Activated CD4-positive, alpha-beta T cell treated with anti-CD3 and anti-CD28 coated beads, Interleukin-2, amount 50 U/mL, for 48 hours (primary cell): ENCODE measurements around the gene SOS1.
"Not testable (repeated sequence)": the region's sequence is repeated elsewhere in the genome, so short reads cannot be mapped to it uniquely, and the experiment has no call there.

Experiments
- DNase-seq, 2 experiments: peaks; one replicate each; pipeline ENCODE4 v3.0.0-alpha.2; 2020

SOS1 gene

DNA sequence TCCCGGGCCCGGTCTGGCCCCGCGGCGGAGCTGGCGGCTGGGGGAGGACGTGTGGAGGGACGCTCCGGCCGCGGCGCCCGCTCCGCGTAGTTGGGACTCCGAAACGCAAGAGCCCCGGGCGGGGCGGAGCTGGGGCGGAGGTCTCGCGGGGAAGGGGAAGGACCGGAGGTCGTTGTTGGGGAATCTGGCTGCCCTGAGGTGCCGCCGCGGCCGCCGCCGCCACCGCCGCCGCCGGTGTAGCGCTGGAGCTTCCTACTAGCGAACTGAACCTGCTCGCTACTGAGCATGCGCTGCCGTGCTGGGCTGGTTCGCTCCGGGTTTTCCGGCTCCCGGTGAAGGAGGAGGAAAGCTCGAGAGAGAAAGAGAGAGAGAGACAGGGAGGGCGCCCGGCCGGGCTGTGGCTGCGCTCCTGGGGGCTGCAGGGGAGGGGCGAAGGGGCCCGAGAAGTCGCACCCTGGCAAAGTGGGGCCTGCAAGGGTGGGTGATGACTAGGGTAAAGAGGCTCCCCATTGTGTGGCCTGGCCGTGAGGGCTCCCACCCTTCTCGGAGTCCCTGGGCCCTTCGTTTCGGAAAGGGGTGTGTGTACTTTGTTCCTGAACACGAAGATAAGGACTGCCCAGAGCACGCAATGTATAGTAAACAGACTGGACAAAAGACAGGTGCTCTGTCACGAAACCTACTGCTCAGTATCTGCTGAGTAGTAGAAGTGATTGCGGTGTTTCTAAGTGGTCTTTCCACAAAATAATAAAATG, at the start of gene SOS1:
SOS1 (minus strand) TSS at position 281 of the 752 bp plus-strand sequence. CDS start 629 bp downstream, outside the sequence.
- peak; percentile 95 to 96 for DNase-seq

DNA sequence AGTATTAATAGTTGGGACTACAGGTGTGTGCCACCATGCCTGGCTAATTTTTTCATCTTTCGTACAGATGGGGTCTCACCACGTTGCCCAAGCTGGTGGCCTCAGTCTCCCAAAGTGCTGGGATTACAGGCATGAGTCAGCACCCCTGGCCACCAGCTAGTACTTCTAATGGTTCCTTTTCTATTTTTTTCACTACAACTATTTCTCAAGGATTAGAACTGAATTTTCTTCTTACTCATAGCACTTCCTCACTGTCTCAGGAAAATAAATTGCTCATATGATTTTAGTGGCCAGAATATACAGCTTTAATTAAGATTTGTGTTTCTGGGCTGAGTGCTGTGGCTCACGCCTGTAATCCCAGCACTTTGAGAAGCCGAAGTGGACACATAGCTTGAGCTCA, 43.2 kb upstream of the SOS1 start:
- DNase-seq, result no peak

DNA sequence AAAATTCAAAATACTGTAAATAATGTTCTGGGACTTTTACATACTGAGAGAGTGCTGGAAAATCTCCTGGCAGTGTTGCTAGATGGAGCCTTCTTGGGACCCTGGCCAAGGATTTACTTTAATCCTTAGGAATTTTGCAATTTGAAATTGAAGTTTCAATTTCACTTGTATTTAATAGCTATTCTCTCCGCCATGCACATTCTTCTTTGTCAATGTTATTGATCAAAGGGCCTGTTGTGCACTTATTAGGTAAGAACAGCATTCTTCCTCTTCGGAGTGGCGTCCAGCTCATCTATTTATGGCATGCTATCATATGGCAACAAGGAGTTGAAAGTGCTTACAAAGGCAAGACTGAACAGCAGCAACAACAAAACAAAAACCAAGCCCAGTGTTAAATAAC, 40.1 kb upstream of the SOS1 start:
- no peak for DNase-seq

DNA sequence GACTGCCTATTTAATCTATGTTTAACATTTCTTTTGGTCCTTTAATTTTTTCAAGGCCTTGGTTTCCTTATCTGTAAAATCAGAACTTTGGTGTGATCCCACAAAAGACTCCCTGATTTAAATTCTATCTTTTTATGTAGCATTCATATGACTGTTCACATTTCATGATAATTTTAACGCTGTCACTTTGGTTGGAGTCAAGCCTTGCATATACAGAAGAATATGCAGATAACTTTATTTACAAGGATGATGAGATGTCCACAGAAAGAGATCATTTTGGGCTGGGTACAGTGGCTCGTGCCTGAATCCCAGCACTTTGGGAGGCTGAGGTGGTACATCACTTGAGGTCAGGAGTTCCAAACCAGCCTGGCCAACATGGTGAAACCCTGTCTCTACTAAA, 38.4 kb upstream of the SOS1 start:
- DNase-seq, result no peak

DNA sequence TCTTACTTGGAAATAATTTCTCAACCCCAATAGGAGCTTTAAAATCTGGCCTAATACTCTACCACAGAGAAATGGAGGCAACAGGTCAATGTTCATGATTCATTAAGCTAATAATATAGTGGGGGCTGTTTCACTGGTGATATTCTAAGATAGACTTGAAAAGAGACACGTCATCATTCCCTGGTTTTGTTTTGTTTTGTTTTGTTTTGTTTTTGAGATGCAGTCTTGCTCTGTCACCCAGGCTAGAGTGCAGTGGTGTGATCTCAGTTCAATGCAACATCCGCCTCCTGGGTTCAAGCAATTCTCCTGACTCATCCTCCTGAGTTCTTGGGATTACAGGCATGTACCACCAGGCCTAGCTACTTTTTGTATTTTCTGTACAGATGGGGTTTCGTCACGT, 37.5 kb upstream of the SOS1 start:
- no peak for DNase-seq

DNA sequence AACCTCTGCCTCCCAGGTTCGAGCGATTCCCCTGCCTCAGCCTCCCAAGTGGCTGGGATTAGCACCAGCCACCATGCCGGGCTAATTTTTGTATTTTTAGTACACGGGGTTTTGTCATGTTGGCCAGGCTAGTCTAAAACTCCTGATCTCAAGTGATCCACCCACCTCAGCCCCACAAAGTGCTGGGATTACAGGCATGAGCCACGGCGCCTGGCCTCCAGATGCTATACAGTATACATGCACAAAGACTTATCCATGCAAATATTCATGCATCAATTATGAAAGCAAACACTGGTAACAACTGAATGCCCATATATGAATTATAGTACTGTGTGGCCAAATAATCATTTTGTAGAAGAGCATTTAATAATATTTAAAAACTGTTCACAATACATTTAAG, 36.0 kb upstream of the SOS1 start:
- DNase-seq, result no peak

DNA sequence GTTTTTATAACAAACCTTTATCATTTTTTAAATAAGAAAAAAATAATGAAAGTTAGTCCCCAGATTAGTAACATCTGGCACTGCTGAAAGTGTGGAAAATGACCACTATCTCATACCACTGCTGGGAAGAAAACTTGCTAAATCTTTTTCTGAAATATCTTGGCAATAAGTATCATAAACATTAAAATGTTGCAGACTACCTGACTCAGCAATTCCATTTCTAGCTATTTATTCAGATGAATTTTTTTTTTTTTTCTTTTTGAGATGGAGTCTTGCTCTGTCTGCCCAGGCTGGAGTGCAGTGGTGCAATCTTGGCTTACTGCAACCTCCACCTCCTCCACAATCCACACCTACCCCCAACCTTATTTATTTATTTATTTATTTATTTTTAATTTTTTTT, 35.3 kb upstream of the SOS1 start:
- DNase-seq, result no peak

DNA sequence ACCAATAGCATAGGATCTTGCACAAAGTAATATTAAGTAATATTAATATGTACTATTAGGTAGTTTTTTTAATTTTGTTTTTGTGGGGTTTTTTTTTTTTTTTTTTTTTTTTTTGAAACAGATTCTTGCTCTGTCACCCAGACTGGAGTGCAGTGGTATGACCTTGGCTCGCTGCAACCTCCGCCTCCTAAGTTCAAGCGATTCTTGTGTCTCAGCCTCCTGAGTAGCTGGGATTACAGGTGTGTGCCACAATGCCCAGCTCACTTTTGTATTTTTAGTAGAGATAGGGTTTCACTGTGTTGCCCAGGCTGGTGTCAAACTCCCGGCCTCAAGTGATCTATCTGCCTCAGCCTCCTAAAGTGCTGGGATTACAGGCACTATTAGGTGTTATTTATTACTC, 34.7 kb upstream of the SOS1 start:
- not testable (repeated sequence) for DNase-seq

DNA sequence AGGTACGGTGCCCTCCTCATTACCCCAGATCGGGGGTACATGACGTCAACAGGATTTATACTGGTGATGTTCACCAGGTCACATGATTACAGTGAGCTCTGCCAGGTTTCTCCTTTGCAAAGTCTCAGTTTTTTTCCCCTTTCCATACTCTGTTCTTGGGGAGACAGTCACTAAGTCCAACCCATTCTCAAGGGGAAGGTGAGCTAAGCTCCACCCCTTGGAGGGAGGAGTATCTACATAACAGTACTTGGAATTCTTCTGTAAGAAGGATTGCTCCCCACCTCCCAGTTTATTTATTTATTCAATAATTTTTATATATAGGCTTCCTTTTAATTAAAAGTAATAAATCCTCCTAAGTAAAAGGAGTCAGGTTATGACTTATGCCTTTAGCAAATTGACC, 34.1 kb upstream of the SOS1 start:
- DNase-seq, result no peak

DNA sequence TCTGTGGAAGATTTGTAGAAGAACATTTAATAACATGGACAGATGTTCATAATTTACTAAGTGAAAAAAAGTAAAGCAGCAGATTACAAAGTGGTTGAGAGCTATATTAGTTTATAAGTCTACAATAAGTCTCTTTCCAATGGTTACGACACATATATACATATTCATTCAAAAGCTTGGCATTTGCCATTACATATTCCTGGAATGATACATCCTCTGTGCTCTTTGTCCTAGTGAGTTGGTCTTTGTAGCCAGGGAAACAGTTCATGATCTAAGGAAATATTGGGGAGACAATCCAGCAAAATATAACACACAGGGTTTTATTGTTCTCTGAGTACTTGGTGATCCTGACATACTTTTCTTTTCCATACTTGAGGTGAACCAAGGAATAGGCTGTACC, 32.5 kb upstream of the SOS1 start:
- DNase-seq, result no peak

DNA sequence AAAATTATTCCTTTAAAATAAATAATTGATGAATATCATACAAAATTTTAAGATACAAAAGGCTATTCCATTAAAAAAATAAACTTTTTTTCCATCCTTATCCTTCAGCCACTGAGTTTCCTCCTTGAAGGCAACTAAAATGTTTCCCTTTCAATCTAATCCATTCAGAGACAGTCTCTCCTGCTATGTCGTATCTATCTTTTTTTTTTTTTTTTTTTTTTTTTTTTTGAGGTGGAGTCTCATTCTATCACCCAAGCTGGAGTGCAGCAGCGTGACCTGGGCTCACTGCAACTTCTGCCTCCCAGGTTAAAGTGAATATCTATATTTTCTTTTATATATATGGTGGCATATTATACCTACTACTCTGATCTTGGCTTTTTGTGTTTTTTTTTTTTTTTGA, 31.7 kb upstream of the SOS1 start:
- no peak for DNase-seq

DNA sequence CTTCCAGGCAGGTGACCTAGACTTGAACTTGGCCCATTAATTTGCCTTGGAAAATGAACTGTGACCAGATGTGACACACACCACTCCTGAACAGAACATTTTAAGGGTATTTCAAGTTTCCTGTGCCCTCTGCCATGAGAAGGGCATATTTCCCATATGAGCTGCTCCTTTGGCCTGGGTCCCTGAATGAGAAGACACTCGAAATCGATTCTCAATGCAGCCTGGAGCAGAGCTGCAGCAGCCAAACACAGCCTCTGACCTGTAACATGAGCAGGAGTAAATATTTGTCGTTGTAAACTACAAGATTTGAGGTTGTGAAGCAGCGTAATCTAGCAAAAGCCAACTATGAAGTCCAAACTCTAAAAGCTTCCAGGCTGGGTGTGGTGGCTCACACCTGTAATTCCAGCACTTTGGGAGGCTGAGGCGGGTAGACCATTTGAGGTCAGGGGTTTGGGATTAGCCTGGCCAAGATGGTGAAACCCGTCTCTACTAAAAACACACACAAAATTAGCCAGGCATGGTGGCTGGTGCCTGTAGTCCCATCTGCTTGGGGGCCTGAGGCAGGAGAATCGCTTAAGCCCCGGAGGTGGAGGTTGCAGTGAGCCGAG, 30.1 kb upstream of the SOS1 start:
- DNase-seq, result no peak

DNA sequence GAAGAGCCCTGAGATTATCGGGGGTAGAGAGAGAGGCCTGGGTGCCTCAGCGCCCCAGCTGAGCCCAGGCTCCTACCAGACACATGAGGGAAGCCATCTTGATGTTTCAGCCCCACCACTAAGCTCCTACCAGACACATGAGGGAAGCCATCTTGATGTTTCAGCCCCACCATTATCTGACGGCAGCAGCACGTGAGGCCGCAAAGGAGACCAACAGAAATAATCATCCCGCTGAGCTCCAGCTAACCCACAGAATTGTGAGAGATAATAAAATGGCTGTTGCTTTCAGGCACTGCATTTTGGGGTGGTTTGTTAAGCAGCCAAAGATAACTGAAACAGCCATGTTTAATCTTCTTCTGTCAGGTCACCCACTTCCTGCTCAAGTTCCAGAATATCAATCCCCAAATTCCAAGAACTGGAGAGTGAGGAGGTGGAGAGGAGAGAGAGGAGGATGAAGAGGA, 29.3 kb upstream of the SOS1 start:
- no peak for DNase-seq

DNA sequence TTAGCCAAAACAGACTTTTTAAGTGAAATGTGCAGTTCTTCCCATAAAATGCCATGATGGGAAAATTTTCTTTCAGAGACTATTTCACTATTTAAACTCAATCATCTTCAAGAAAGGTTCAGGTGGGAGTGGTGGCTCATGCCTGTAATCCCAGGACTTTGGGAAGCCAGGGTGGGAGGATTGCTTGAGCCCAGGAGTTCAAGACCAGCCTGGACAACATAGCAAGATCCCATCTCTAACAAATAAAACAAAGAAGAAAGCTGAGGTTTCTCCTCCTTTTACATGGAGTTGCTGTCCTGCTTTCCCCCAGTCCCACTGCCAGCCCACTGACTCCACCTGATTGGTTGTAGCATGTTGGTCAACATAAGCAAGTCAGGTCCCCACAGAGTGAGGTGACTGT, 25.8 kb upstream of the SOS1 start:
- DNase-seq, result no peak

DNA sequence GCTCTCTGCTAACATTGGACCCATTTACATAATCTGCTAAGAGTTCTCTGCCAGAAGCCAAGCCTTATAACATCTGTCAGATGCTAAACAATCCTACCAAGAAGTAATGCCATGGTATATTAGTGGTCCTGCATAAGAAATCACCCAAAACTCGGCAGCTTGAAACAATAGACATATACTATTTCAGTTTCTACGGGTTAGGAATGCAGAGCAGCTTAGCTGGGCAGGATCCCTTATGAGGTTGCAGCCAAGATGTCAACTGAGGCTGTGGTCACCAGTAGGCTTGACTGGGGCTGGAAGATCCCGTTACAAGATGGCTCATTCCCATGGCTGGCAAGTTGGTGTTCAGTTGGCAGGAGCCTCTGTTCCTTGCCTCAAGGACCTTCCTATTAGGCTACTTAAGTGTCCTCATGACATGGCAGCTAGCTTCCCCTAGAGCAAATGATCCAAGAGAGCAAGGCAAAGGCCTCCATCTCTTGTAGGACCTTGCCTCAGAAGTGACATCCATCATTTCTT, 25.1 kb upstream of the SOS1 start:
- DNase-seq, result no peak

DNA sequence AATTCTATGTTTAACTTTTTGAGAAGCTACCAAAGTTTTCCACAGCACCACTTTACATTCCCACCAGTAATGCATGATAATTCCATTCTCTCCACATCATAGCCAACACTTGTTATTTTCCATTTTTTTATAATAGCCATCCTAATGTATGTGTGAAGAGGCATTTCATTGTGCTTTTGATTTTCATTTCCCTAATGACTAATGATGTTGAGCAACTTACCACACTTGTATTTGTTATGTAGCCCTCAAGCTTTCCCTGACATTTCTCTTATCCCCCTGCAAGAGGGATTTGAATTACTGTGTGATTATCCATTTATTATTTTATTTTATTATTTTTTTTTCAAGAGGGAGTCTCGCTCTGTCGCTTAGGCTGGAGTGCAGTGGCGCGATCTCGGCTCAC, 23.6 kb upstream of the SOS1 start:
- DNase-seq, result no peak

DNA sequence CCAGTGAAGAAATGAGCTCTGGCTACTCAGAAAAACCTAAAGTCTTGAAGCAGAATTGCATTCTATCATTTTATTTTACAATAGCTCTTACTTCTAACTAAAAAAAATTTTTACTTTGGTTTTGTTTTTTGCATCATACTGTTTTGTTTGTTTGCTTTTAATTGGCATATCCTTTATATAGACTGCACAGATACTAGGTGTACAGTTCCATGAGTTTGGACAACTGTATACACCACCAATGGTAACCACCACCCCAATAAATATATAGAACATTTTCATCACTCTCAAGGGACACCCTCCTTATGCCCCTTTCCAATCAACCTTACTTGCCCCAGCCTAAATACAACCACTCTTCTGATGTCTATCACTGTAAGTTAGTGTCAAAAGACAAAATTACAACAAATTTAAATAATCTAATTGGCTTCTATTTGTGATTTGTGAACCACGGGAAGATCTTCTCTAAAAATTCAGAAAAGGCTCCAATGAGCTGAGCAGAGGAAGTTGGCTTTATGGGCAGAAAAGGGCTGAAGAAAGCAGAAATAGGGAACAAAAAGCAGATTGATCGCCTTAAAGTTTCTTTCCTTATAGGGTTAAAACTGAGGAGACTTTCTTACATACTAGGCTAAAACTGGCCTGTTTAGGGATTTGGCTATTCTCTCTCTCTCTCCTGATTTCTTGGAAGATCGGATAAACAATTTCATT, 22.2 kb upstream of the SOS1 start:
- DNase-seq, result no peak

DNA sequence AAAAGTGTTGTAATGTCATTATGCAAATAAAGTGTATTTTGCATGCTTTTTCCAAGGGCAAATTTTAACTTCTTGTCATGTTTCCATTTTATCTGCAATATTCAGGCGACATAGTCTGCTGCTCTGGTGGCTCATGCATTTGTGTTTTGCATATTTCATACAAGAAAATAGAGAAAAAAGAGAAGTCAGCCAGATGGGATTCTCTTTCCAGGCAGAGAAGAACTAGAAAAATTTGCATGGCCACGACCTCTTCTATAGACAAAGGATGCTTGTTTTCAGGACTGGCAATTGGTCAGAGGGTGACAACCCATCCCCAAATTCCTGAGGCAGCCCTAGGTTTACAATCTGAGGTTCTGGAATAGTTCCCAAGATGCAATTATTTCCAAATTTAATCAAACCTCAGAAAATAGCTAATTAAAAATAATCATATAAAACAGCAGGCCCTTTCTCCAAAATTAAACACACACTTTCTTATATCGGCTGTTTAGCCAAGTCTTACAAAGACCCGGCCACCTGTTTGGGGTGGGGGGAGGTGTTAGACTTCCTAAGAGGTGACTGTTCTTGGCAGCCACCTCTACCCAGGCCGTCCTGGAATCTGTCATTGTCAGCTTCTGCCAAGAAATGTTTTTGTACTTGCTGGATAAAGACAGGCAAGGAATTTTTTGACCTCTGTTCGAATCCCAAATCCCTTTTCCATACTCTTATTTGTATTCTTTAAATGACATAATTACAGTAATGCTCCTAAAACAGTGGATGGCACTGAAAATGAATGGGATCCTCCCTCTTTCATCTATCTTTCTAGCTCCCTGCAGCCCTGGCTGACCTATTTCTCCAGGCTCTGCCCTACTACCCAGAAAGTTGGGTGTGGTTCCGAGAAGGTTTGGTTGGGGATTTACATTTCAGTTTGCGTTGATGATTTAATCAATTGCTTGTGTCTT, 20.8 kb upstream of the SOS1 start:
- peak in 1 of 2 experiments; percentile 29 for DNase-seq

DNA sequence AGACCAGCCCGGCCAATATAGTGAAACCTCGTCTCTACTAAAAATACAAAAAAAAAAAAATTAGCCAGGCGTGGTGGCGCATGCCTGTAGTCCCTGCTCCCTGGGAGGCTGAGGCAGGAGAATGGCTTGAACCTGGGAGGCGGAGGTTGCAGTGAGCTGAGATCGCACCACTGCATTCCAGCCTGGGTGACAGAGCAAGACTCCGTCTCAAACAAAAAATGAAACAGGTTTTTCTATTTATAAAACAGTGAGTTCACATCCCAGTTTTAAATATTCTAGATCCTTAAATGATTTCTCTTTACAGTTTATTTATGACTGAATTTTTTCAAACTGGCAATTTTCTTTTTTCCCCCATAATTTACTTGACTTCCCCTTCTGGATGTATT, 20.1 kb upstream of the SOS1 start:
- DNase-seq, result not testable (repeated sequence)

DNA sequence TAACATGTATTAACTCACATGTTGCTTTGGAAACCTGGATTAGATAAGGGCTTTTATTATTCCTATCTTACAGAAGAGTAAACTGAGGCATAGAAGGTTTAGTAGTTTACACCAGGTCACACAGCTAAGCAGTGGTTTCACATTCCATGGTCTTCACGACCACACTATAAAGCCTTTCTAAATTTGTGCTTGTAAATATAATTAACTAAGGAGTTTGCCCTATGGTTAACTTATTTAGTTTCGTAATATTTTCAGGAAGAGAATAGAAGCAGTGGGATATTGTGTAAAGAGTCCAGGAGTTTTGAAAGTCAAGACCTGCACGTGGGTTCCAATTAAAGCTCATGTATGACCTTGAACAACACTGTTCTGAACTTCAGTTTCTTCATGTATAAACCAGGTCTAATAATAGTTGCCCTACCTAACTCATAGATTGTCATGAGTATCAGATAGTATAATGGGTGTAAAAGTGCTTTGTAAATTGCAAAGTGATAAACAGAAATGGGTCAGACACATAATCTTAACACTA, 19.5 kb upstream of the SOS1 start:
- DNase-seq, result no peak

DNA sequence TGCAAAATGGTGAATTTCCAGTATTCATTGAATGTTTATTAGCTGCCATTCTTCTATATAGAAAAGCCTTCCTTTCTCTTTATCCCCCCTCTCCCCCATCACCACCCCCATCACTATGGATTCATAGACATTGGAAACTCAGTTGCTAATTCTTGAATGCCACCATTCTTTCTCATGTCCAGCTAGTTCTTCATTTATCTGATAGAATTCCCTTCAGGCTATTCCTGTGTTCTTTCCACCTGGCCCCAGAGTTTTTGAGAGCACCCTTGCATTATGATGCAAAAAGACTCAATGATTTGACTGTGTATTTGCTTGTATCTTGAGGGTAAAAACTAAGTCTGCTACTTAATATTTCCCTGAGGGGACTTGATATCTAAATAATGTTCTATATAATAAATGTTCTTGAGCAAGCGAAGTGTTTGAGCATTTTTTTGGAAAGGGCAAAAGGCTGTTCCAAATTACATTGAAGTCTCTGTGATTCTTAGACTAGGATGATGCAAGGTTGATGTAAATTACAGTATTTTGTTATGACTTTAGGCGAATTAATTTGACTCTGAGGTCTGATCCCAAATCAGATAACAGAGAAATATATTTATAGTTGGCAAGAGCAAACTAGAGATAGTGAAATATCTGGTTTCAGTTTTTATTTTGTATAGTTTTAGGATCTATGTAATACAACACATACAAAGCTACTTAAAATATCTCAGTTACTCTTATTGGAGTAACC, 18.8 kb upstream of the SOS1 start:
- no peak for DNase-seq

DNA sequence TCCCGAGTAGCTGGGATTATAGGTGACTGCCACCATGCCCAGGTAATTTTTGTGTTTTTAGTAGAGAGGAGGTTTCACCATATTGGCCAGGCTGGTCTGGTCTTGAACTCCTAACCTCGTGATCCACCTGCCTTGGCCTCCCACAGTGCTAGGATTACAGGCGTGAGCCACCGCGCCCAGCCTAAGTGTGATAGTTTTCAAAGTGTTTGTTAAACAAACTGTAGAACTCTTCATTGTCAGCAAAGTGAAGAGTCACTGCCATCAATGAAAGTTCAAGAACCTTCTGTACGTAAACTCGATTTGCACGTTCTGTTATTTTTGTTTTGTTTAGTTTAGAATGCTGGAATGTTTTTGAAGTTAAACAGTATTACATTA, 18.0 kb upstream of the SOS1 start:
- DNase-seq, result no peak
